IPS-20b (cell line): ENCODE measurements around the gene NUDT12.

Source experiments
- H3K27ac ChIP-seq: one replicate; pipeline ENCODE4 v1.5.1; 2013; ENCODE audit warnings: low read length
- H3K27me3 ChIP-seq: 2 replicates; pipeline ENCODE4 v1.6.1; 2013; ENCODE audit warnings: mild to moderate bottlenecking, low read length, inconsistent platforms; ENCODE audit not compliant: insufficient read depth
- H3K36me3 ChIP-seq: 2 replicates; pipeline ENCODE4 v1.6.1; 2013; ENCODE audit warnings: low read depth, mild to moderate bottlenecking, inconsistent platforms, low read length, moderate library complexity; ENCODE audit not compliant: insufficient read depth
- H3K4me1 ChIP-seq: 2 replicates; pipeline ENCODE4 v1.6.1; 2013; ENCODE audit warnings: mild to moderate bottlenecking, control low read depth, inconsistent platforms, low read length, moderate library complexity; ENCODE audit not compliant: insufficient read depth
- H3K4me3 ChIP-seq: 2 replicates; pipeline ENCODE4 v1.5.1; 2013; ENCODE audit warnings: mild to moderate bottlenecking, low read length, inconsistent platforms
- H3K9ac ChIP-seq: 2 replicates; pipeline ENCODE4 v1.6.1; 2013; ENCODE audit warnings: low read depth, mild to moderate bottlenecking, inconsistent platforms, low read length, moderate library complexity
- H3K9me3 ChIP-seq: 2 replicates; pipeline ENCODE4 v1.6.1; 2013; ENCODE audit warnings: mild to moderate bottlenecking, low read depth, low read length, inconsistent platforms; ENCODE audit not compliant: insufficient read depth

NUDT12 gene

DNA sequence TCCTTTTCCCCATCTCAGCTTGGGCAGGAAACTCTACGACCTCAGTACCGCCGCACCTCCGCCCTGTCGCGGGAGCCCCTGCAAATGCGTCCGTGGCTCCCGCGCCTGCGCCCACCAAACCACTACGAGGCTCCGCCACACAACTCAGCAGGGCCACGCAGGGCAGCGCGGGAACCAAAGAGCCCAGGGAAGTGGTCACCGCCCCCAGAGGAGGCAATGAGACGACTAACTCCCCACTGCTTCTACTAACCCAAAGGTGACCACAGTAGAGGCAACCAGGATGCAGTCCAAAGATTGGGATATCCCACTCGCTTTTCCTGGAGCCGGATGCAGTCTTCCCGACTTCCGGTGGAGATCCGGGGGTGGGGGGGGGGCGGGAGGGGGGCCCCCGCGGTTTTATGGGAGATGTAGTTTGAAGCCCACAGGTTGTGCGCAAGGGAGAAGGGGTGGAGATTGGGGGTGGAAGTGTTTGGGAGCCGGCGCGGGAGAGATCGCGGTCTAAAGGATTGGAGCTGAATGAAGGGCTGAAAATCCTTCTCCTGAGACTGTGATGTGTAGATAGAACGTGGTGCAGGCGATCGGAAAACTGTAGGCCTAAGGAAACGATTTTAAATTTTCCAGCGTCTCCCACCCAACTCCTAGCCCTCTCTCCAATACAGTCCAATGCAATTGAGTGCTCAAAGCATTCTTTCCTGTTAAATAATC lies at the start of gene NUDT12:
Gene NUDT12, minus strand, starts transcription at position 337 of the 705 bp plus-strand sequence. CDS start 2,541 bp downstream, outside the sequence.
- H3K27ac ChIP-seq: no peak within 1 kb of the TSS

DNA sequence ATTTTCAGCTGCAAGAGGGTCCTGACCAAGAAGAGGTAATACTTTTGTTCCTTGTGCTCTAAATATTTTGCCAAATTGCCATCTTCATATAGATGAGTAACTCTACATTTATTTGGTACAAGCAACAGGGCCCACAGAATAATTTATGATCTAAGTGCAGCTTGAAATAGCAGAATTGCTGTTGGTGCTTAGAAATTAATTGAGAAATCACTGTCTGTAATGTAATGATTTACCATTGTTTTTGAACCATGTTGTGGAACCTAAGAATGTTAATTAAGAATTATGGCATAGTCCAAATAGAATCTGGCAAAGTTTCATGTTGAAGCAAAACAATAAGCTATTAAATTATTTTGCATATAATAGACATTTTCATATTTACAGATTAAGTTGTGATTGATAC lies 44.8 kb upstream of the NUDT12 start:
- no peaks in the 10 kb centered on the region; the same call in 1 of the 2 replicates for H3K4me1 ChIP-seq
- H3K9me3 ChIP-seq: no peaks in the 10 kb centered on the region
- H3K9ac ChIP-seq: no peak overlapping the region
- no peaks in the 10 kb centered on the region for H3K27me3 ChIP-seq
- H3K36me3 ChIP-seq: no peaks in the 10 kb centered on the region
- H3K4me3 ChIP-seq: no peak overlapping the region
- no peak overlapping the region for H3K27ac ChIP-seq

More for the DNA sequence above, at the start of gene NUDT12:
- Histone ChIP-seq H3K36me3 (no peaks in the 10 kb centered on the region), H3K4me3 (no peak within 1 kb of the TSS), H3K9ac (no peak within 1 kb of the TSS), H3K4me1 (no peaks in the 10 kb centered on the region), H3K27me3 (no peaks in the 10 kb centered on the region), H3K9me3 (no peaks in the 10 kb centered on the region)

DNA sequence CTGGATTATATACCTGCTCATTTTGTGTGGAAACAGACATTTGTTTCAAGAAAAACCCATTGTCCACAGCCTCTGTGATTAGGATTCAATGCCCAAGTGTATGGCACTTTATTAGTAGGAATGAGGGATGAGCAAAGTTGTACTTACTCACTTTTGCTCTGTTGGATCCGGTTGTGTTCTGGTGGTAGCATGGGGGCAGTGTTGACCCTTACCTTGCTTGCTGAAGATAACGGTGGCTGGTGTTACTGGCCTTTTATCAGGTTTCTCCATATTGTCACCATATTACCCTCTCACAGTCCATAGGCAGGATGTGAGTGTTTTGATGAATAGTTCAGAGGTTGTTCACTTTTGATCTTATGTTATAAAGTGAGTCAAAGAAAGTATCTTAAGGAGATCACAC lies 42.7 kb upstream of the NUDT12 start:
- no peak overlapping the region for H3K27ac ChIP-seq
- no peaks in the 10 kb centered on the region for H3K27me3 ChIP-seq
- no peaks in the 10 kb centered on the region for H3K4me1 ChIP-seq
- no peaks in the 10 kb centered on the region for H3K36me3 ChIP-seq
- no peak overlapping the region for H3K9ac ChIP-seq
- no peak overlapping the region for H3K4me3 ChIP-seq
- H3K9me3 ChIP-seq: no peaks in the 10 kb centered on the region

DNA sequence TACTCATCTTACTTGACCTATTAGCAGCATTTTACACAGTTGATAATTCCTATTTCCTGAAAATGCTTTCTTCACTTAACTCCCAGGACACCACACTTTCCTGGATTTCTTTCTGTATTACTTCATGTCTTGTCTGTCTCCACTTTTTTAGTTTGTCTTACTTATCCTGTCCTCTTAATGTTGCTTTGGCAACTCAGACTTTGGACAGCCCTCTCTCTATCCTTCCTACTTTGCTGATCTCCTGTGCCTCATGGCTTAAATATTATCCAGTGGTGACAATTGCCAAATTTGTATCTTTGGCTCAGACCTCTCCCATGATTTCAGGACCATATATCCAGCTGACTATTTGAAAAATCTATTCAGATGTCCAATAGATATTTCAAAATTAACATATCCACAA lies 39.8 kb upstream of the NUDT12 start:
- no peaks in the 10 kb centered on the region for H3K36me3 ChIP-seq
- H3K27me3 ChIP-seq: no peaks in the 10 kb centered on the region
- no peak overlapping the region for H3K4me3 ChIP-seq
- no peaks in the 10 kb centered on the region for H3K9me3 ChIP-seq
- H3K27ac ChIP-seq: no peak overlapping the region
- H3K4me1 ChIP-seq: no peaks in the 10 kb centered on the region
- no peak overlapping the region for H3K9ac ChIP-seq

DNA sequence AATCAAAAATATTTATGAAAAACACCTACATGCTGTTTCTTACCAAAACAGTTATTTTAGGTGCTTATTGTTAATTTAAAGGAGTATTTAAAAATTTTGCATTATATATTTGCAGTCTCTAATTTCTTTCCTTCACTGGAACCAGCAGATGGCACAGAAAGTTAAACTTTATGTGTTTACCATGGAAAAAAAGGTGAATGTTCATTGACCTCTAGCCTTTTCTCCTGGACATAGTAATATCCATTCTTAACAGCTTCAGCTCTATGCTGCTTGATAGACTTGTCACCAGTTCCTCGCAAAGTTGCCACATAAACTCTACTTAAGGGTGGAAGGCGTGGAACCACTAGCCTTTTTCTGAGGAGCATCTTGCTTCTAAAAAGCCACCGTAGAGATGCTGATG lies 38.7 kb upstream of the NUDT12 start:
- Histone ChIP-seq H3K27ac (no peak overlapping the region), H3K36me3 (no peaks in the 10 kb centered on the region)

DNA sequence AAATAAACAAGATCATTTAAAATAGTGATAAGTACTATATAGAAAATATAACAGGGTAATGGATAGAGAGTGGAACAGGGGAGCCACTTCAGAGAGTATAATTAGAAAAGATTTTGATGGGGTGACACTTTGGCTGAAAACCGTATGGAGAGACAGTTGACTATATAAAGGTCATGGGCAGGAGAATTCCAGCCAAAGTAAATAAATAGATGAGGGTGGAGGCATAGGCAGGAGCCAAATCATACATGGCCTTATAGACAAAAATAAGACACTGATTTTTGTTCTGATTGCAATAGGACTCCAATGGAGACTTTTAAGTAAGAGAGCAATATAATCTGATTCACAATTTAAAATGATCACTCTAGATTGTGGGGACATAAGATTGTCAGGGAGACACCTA lies 37.5 kb upstream of the NUDT12 start:
- H3K9ac ChIP-seq: no peak overlapping the region
- H3K4me1 ChIP-seq: no peaks in the 10 kb centered on the region
- no peak overlapping the region for H3K4me3 ChIP-seq
- no peaks in the 10 kb centered on the region for H3K9me3 ChIP-seq
- H3K27me3 ChIP-seq: no peaks in the 10 kb centered on the region
- no peak overlapping the region for H3K27ac ChIP-seq
- H3K36me3 ChIP-seq: no peaks in the 10 kb centered on the region

More for the DNA sequence above, 38.7 kb upstream of the NUDT12 start:
- Histone ChIP-seq H3K9ac (no peak overlapping the region), H3K4me3 (no peak overlapping the region), H3K4me1 (no peaks in the 10 kb centered on the region), H3K9me3 (no peaks in the 10 kb centered on the region), H3K27me3 (no peaks in the 10 kb centered on the region)

DNA sequence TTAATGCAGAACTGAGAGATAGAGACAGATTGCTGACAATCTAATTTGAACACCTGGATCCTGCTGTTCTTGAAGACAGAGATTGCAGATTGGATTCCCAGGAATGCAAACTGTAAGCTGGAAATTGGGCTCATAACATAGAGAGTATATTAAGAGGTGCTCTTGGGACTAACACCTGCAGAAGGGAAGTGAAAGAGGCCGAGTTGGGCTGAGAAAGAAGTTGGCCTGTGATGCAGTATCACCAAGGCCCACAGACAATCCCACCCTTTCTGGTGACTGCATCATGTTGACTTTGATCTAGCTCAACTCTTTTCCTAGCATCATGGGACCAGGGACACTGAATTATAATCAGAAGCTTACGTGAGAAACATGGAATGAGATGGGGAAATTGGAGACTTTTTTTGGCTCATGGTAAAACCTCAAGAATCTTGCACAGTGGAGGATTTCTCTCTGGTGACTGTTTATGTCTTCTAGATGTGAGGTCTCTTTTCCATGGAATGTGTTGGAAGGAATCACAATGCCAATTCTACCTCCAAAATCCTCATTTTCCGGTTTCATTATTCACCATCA lies 36.5 kb upstream of the NUDT12 start:
- no peaks in the 10 kb centered on the region for H3K36me3 ChIP-seq
- H3K4me3 ChIP-seq: no peak overlapping the region
- H3K27ac ChIP-seq: no peak overlapping the region
- no peaks in the 10 kb centered on the region for H3K4me1 ChIP-seq
- H3K27me3 ChIP-seq: no peaks in the 10 kb centered on the region
- H3K9ac ChIP-seq: no peak overlapping the region
- no peaks in the 10 kb centered on the region for H3K9me3 ChIP-seq

DNA sequence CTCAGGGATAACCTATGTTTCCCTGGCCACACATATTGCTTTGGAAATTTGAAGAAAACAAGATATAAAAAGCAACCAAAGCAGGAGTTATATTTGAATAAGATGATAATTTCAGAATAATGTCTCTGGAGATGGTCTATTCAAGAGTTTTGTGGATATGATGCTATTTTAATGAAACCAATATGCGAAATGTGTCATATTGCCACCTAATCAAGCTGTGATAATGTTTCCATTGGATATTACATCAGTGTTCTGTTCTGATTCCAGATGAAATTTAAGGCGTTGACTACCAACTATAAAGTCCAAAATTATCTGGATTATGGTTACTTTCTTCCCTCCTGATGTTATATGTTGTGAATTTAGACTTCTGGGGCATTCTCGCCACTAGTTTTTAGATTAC lies 27.6 kb upstream of the NUDT12 start:
- H3K9ac ChIP-seq: no peak overlapping the region
- no peak overlapping the region for H3K4me3 ChIP-seq
- H3K9me3 ChIP-seq: no peaks in the 10 kb centered on the region
- H3K36me3 ChIP-seq: no peaks in the 10 kb centered on the region
- no peak overlapping the region for H3K27ac ChIP-seq
- H3K4me1 ChIP-seq: no peaks in the 10 kb centered on the region
- no peaks in the 10 kb centered on the region for H3K27me3 ChIP-seq

DNA sequence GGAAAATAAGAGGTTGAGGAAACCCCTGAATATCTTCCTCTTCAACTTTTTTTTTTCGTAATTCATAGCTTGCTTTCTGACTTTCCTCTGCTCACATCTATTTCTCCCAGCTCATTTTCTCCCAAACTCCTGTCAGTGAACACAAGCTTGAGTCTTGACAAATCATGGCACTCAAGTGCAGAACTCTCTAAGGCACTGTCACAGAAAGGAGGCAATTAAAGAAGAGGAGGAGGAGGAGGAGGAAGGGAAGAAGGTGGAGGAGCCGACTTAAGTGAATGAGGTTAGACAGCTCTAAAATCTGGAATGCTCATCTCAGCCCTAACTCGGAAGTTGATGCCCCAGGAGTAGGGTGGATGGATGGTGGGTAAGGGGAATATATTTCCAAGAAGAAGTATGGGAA lies 27.2 kb upstream of the NUDT12 start:
- Histone ChIP-seq H3K4me3 (no peak overlapping the region), H3K36me3 (no peaks in the 10 kb centered on the region), H3K27me3 (no peaks in the 10 kb centered on the region)

DNA sequence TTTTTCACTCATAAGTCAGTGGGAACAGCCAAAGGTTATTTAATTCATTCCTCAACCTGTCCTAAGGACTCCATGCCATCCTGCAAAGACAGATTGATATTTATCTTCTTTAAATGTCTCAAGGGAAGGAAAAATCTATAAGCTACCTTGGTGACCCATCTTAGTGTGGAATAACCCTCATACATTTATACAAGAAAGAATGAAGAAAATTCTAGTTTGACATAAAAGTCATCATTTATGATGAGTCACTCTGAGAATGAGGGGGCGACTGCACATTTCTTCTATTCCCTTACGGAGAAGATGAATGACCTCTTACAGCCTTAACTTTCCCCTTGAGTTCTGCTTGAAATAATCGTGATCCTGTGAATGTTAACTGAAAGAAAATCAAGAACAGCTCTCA lies 26.8 kb upstream of the NUDT12 start:
- Histone ChIP-seq H3K36me3 (no peaks in the 10 kb centered on the region), H3K9ac (no peak overlapping the region), H3K4me3 (no peak overlapping the region), H3K9me3 (no peaks in the 10 kb centered on the region), H3K27me3 (no peaks in the 10 kb centered on the region), H3K4me1 (no peaks in the 10 kb centered on the region), H3K27ac (no peak overlapping the region)

More for the DNA sequence above, 27.2 kb upstream of the NUDT12 start:
- Histone ChIP-seq H3K27ac (no peak overlapping the region), H3K4me1 (no peaks in the 10 kb centered on the region), H3K9ac (no peak overlapping the region), H3K9me3 (no peaks in the 10 kb centered on the region)

DNA sequence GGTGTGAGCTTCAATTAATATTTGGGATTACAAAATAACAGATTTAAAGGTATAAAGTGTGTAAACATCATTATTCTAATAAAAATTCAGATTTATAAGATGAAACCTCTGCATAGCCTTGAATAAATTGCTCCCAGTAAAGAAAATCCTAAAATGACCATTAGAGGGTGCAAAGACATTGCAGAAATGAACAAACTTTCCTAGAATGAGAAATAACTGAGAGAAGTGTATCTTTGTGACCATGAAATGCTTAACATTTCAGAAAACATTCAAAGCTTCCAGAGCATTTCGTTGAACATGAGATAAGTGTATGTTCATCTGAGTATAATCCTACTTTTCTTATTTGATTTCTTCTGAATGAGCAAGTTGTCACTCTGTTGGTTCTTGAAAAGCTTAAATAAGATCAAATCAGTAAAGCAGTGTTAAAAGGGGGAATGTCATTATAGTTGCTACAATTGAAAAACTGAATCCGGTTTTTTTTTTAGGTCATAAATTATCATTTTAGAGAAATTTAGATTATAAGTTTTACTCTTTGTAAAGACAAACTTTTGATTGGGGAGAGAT lies 24.7 kb upstream of the NUDT12 start:
- H3K27me3 ChIP-seq: no peaks in the 10 kb centered on the region
- no peak overlapping the region for H3K4me3 ChIP-seq
- no peaks in the 10 kb centered on the region for H3K4me1 ChIP-seq
- no peaks in the 10 kb centered on the region for H3K9me3 ChIP-seq
- H3K36me3 ChIP-seq: no peaks in the 10 kb centered on the region
- H3K27ac ChIP-seq: no peak overlapping the region
- H3K9ac ChIP-seq: no peak overlapping the region

DNA sequence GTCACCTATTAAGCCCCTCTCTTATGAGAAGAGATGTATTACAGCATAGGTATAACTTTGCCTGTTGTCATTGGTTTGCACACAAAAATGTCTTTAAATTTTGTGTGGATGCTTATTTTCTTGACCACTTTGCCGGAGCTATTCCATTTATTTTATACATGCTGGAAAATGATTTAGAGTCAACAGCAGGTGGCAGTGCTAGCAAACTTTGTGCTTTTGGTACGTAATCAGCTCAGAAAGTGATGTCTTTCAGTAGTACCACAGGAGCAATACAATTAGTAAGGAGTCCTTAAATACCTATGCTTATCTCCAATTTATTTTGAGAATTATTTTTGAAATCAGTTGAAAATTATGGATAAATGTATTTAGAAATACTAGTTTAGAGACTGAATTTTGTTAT lies 19.8 kb upstream of the NUDT12 start:
- Histone ChIP-seq H3K27me3 (no peaks in the 10 kb centered on the region), H3K36me3 (no peaks in the 10 kb centered on the region), H3K9ac (no peak overlapping the region), H3K4me3 (no peak overlapping the region), H3K4me1 (no peaks in the 10 kb centered on the region; the same call in 1 of the 2 replicates), H3K9me3 (no peaks in the 10 kb centered on the region), H3K27ac (no peak overlapping the region)
